ENCODE measurements around the gene CCNY. TPM values are rescaled to one million over a fixed set of nuclear protein-coding genes. Genes with fewer than 3 reads are reported as not detected.

CCNY gene
- total RNA-seq, 1 donor, result 53.3 TPM

DNA sequence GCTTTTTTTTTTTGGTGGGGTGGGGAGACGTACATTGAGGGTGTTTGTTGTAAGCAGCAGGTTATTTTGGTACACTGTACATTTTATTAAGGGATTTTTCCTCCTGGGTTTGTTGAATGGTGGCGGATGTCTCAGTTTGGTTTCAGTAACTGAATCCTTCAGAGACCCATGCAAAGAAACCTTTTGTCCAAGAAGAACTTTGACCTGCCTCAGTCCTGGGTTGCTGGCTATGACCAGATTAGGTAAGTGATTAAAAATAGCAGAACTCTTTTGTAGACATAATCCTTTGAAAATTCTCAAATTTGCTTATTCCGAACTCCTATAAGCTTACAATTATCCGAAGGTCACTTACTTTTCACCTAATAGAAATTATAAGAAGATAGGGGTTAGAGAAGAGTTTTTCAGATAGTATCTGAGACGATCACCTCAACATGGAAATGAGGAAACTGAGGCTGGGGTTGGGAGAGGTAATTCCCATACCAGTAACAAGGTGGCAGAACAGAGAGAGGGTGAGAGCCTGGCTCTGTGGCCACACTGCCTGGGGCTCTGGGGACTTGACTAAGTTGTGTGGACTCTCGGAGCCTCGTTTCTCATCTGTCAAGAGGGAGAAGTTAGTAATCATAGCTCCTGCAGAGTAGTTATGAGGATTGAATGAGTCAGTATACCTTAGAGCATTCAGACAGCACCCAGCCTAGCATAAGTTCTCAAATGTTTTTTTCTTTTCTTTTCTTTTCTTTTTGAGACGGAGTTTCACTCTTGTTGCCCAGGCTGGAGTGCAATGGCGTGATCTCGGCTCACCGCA is 87.4 kb downstream of the CCNY start:
- DNase-seq (ENCODE audit: low read depth in 2 of 3, low spot score in 2 of 3), result no peak

DNA sequence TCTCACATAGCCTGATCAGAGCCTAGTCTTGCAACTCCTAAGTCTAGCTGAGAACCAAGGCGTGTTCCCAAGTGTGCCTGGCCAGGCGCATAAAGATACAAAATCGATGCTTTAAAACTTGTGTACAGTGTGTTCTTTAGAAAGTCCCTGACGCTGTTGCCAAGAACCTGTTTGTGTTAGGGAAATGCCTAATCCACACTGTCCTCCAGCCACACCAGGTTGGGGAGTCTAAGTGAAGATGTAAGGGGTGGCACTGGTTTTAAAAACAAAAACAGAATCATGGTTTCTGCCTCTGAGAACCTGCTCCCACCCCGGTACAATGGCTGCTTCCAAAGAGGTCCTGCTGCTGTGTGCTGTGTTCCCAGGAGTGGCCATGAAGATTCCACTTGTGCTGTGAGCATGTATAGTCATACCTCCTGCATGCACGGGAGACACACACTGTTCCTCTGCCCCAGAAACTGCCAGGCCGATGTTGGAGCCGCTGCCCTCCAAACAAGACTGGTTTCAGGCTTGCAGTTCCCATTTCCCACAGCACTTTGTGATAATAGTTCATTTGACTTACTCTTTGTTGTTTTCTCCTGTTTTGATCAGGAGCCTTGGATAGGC is 88.5 kb downstream of the CCNY start:
- no peak for DNase-seq (ENCODE audit: low read depth in 2 of 3, low spot score in 2 of 3)

DNA sequence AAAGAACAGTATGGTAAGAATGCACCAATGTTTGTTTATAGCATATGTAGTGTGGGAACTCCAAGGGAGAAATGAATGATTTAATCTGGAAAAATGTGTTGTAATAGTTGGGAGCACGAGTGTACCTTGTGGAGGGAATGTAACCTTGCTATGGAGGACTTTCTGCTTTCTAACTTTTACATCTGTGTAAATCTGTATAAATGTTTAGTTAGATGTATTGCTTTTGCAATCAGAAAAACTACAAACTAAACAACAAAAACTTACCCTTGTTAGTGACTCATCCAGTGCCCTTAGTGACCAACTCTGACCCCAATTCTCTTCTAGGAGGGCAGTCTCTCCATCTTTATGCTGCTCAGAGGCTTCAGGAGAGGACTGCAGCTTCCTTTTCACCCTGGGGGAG is 89.3 kb downstream of the CCNY start:
- DNase-seq (ENCODE audit: low read depth in 2 of 3, low spot score in 2 of 3), result no peak

DNA sequence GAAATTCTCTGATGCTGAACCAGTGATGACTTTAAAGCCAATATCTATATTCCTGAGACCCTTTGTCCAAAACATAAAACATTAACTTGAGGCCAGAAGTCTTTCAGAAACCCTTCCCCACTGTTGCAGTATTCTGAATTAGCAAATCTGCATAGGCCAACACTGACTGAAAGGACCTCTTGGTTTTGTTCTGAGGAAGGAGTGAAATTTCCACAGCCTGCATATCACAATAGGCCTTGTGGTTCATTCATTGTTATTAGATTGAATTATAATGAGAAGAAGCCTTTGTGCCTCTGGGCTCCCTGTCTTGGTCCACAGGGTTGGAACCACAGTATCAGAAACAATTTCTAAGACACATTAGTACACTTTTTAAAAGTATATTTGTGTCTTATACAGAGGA is 90.3 kb downstream of the CCNY start:
- DNase-seq (ENCODE audit: low read depth in 2 of 3, low spot score in 2 of 3), result no peak

GRCh38 chr10:35427543-35427942 is 91.2 kb downstream of the CCNY start:
- DNase-seq (ENCODE audit: low read depth in 2 of 3, low spot score in 2 of 3), result no peak

GRCh38 chr10:35428521-35428920 is 92.2 kb downstream of the CCNY start:
- no peak for DNase-seq (ENCODE audit: low read depth in 2 of 3, low spot score in 2 of 3)

GRCh38 chr10:35432781-35433338 is 96.6 kb downstream of the CCNY start:
- DNase-seq (ENCODE audit: low read depth in 2 of 3, low spot score in 2 of 3), result no peak

DNA sequence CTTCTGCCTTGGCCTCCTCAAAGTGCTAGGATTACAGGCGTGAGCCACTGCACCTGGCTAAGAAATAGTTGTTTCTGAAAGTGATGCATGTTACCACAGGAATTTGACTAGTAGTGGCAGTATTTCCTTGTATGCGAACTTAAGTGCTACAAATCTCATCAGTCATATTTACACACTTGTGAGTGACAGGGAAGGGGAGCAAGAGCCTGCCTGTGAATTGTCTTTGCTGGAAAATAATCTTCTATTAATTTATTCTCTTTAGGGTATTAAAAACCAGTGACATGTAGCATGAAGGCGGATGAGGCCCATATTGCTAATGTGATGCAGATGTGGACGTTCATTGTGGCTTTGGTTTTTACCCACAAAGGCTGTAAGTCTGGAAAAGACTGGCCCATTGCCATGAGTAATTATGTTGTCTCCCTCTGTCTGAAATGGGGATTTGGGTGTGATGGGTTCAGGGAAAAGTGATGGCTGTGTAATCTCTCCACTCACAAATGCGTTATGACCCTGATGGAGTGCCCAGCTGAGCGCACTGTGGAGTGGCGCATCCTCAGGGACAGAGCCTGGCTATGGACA is 97.6 kb downstream of the CCNY start:
- DNase-seq (ENCODE audit: low read depth in 2 of 3, low spot score in 2 of 3), result peak in 2 of 3 donors; percentile 24 to 48

DNA sequence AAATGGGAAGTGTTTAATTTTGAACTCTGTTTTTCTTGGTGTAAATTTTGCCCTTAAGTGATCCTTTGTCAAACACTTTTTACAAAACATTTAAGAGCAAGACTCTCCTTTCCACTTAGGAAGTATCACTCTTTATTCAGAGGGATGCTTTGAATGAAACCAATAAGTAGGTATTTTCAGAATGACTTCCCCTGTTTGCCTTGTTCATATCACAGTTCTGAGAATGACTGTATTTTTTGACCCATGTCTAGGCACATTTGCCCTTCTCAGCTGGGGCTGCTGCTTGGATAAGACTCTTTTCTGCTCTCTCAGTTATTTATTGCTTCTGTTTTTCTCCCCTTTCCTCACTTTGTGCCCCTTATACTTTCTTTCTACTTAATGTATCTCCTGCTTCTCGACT is 98.2 kb downstream of the CCNY start:
- DNase-seq (ENCODE audit: low read depth in 2 of 3, low spot score in 2 of 3), result no peak

- no peak for DNase-seq (ENCODE audit: low read depth in 2 of 3, low spot score in 2 of 3)
Measured at GRCh38 chr10:35435824-35436223, 99.5 kb downstream of the CCNY start.

DNA sequence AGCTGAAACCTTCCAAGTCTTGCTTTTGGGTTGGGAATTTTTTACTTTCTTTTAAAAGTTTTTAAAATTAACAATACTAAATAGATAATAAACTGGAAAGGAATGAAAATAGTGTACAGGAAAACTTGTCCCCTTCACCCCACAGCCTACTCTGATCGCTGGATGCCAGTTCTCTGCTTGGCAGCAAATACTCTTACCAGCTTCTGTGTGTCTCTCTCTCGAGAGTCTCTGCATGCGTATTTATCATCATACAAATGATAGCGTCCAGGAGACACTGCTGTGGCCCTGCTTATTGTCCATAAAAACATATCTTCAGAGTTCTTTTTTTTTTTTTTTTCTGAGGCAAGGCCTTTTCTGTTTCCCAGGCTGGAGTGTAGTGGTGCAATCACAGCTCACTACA is 101.5 kb downstream of the CCNY start:
- no peak for DNase-seq (ENCODE audit: low read depth in 2 of 3, low spot score in 2 of 3)

- DNase-seq (ENCODE audit: low read depth in 2 of 3, low spot score in 2 of 3), result no peak
Measured at GRCh38 chr10:35438718-35439571, 102.6 kb downstream of the CCNY start.

DNA sequence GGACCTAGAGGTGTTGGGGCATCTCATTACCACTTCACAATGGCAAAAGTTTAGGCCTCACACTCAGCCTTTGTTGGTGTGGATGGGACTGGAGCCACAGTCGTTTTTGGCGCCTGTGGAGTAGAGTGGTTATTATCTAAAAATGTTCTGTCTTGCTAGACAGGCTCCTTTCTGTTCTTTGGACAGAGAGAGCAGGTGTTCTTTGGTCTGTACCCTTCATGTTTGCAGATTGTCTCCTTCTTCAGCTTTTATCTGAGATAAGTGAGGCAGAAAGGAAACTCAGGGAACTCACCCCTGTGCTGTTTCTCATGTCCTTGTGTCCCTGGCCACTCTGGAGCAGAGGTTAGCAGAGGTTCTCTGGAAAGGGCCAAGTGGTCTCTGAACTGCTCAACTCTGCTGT is 103.7 kb downstream of the CCNY start:
- no peak for DNase-seq (ENCODE audit: low read depth in 2 of 3, low spot score in 2 of 3)

- DNase-seq (ENCODE audit: low read depth in 2 of 3, low spot score in 2 of 3), result no peak
Measured at GRCh38 chr10:35442028-35442427, 105.7 kb downstream of the CCNY start.

- DNase-seq (ENCODE audit: low read depth in 2 of 3, low spot score in 2 of 3), result no peak
Measured at GRCh38 chr10:35442592-35442991, 106.3 kb downstream of the CCNY start.

DNA sequence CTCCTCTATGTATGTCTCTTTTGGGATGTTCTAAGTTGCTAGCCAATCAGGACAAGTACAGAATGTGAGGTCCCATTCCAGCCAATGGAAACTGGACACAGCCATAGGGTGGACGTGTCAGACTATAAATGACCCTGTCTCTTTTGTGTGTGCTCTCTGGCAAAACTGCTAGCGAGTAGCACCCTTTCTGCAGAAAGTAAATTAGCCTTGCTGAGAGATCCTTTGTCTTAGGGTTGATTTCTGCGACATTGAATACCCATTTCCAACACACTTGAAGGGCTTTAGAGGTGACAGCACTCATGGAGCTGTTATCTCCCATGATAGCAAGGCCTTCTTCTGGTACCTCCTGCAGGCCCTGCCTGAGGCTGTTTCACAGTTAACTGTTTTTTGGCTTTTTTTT is 107.5 kb downstream of the CCNY start:
- DNase-seq (ENCODE audit: low read depth in 2 of 3, low spot score in 2 of 3), result peak in 1 of 3 donors; percentile 13

- no peak for DNase-seq (ENCODE audit: low read depth in 2 of 3, low spot score in 2 of 3)
Measured at GRCh38 chr10:35445150-35445884, 109.0 kb downstream of the CCNY start.

GRCh38 chr10:35446439-35446838 is 110.1 kb downstream of the CCNY start:
- DNase-seq (ENCODE audit: low read depth in 2 of 3, low spot score in 2 of 3), result no peak

DNA sequence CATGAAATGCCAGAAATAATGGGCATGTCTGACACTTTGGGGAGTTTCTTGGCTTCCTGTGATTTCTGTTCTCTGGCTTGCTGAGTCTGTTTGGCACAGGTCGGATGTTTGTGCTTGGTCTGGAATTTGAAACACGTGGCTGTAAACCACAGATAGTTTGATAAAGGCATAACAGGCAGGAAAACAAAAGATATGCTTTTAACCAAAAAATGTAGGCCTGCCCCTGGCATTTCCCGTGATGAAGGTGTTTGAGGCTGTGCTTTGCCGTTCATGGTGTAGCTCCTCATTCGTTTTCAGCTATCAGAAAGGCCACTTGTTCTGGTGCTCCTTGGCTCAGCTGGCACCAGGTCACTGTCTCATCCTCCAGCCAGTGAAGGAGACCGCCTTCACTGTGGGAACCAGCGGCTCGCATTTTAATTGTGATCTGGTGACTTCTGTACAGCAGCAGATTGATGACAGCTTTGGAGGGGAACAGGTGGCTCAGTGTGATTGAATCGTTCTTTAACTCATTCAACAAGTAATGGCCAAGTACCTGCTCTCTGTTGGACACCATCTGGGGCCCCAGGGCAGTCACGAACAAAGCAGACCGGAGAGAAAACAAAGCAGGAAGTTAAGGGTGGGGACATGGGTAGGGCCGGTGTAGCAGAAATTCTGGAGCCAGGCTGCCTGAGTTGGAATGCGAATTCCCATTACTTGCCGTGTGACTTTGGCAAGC is 111.5 kb downstream of the CCNY start:
- peak in 2 of 3 donors; percentile 23 to 42 for DNase-seq (ENCODE audit: low read depth in 2 of 3, low spot score in 2 of 3)
